Jurkat, Clone E6-1 (cell line): ENCODE results near the gene CMTM4.
"Not testable (repeated sequence)": the region's sequence is repeated elsewhere in the genome, so short reads cannot be mapped to it uniquely, and the experiment has no call there.

Experiments used
- DNase-seq: peaks from one replicate; pipeline ENCODE4 v3.0.0-alpha.2; 2011; ENCODE audit warnings: low read depth, low spot score
- H3K4me3 ChIP-seq: 2 replicates; pipeline ENCODE4 v1.5.1; 2011; ENCODE audit warnings: mild to moderate bottlenecking, low read length, control low read depth, moderate library complexity

Gene CMTM4

GRCh38 chr16:66681676-66682075 is 14.9 kb downstream of the CMTM4 start:
- DNase-seq = no peak
- no peak overlapping the region for H3K4me3 ChIP-seq

- H3K4me3 ChIP-seq = no peak overlapping the region
- DNase-seq = no peak
Measured at GRCh38 chr16:66678337-66678736, 18.2 kb downstream of the CMTM4 start.

GRCh38 chr16:66677836-66678235 is 18.7 kb downstream of the CMTM4 start:
- no peak for DNase-seq

GRCh38 chr16:66677179-66677578 is 19.4 kb downstream of the CMTM4 start:
- no peak for DNase-seq
- no peak overlapping the region for H3K4me3 ChIP-seq

More at GRCh38 chr16:66677836-66678235, 18.7 kb downstream of the CMTM4 start:
- no peak overlapping the region for H3K4me3 ChIP-seq

GRCh38 chr16:66676599-66676998 is 19.9 kb downstream of the CMTM4 start:
- H3K4me3 ChIP-seq = no peak overlapping the region
- no peak for DNase-seq

GRCh38 chr16:66673691-66674090 is 22.9 kb downstream of the CMTM4 start:
- H3K4me3 ChIP-seq = no peak overlapping the region
- DNase-seq = no peak

- H3K4me3 ChIP-seq = no peak overlapping the region
- DNase-seq = no peak
Measured at GRCh38 chr16:66670691-66671388, 25.7 kb downstream of the CMTM4 start.

GRCh38 chr16:66668777-66669444 is 27.6 kb downstream of the CMTM4 start:
- DNase-seq = no peak
- no peak overlapping the region for H3K4me3 ChIP-seq

GRCh38 chr16:66667944-66668343 is 28.6 kb downstream of the CMTM4 start:
- DNase-seq = no peak
- no peak overlapping the region for H3K4me3 ChIP-seq

- no peak overlapping the region for H3K4me3 ChIP-seq
- DNase-seq = no peak
Measured at GRCh38 chr16:66662445-66663194, 33.9 kb downstream of the CMTM4 start.

- H3K4me3 ChIP-seq, DNase-seq: not testable (repeated sequence)
Measured at GRCh38 chr16:66661671-66662346, 34.7 kb downstream of the CMTM4 start.

GRCh38 chr16:66661210-66661560 is 35.4 kb downstream of the CMTM4 start:
- H3K4me3 ChIP-seq = no peak overlapping the region
- DNase-seq = no peak

- no peak for DNase-seq
- no peak overlapping the region for H3K4me3 ChIP-seq
Measured at GRCh38 chr16:66660422-66661209, 35.9 kb downstream of the CMTM4 start.

GRCh38 chr16:66658860-66659190 is 37.7 kb downstream of the CMTM4 start:
- H3K4me3 ChIP-seq = no peak overlapping the region
- DNase-seq = no peak

GRCh38 chr16:66658143-66658859 is 38.2 kb downstream of the CMTM4 start:
- DNase-seq = no peak

GRCh38 chr16:66656547-66656946 is 40.0 kb downstream of the CMTM4 start:
- H3K4me3 ChIP-seq = no peak overlapping the region
- no peak for DNase-seq

More at GRCh38 chr16:66658143-66658859, 38.2 kb downstream of the CMTM4 start:
- H3K4me3 ChIP-seq = no peak overlapping the region

- no peak overlapping the region for H3K4me3 ChIP-seq
- DNase-seq = no peak
Measured at GRCh38 chr16:66653581-66654350, 42.8 kb downstream of the CMTM4 start.
